Activated T-cell treated with anti-CD3 and anti-CD28 coated beads for 24 hours (primary cell): ENCODE data around the gene DLG1.
A peak's percentile ranks its signal among the peaks of the same experiment; 100 is the strongest.

ENCODE experiments used
- DNase-seq: peaks from one replicate; pipeline ENCODE4 v3.0.0-alpha.2; 2020; ENCODE audit warnings: low read depth

The DLG1 gene

DNA sequence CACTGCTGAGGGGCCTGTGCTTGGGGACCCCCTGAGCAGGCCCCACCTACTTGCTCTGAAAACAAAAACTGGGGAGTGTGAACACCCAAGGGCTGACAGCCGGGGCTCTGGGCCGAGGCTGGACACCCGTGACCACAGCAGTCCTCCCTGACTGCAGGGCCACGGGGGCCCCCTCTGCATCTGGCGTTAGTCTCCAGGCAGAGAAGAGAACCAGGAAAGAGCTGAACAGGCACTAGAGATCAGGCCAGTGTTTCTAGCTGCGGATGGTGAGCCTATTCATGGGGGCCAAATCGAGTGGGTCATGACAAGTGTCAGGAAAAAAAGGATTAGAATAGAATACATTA, 285.9 kb downstream of the DLG1 start:
- DNase-seq, result no peak

- no peak for DNase-seq
These were observed 286.5 kb downstream of the DLG1 start for GRCh38 chr3:197011780-197012539.

DNA sequence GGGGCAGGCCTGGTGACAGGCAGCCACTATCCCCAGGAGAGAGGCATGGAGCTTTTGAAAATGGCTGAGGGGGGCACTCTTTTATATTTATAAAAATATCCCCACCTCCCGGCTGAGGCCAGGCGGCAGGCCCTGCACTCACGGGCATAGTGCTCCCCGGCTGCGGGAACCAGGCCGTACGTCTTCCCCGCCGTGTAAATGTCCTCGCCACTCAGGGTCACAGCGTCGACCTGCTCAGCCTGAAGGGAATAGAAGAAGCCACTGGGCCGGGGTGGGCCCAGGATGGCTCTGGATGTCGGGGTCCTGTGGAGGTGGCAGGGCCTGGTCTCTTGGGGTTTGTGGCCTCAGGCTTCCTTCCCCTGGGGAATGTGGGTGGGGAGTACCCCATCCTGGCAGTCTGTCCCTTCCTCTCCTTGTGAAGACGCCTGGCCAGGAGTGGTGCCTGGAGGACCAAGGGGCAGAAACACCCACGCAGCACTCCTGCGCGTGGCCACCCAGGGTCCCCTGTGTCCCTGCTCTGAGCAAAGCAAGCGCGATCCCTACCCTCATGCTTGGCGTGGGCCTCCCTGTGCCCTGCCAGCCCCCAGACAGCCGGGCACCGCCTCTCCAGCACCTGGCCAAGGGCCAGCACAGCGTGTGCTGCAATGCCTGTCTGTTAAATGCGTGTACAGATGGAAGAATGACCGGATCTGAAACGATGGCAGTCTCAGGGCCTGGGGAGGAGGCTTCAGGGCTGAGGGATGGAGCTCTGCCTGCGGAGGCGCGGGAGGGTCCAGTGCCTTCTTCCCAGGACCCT, 287.7 kb downstream of the DLG1 start:
- DNase-seq, result no peak

- DNase-seq, result no peak
These were observed 288.8 kb downstream of the DLG1 start for GRCh38 chr3:197009532-197010019.

- DNase-seq, result no peak
These were observed 289.8 kb downstream of the DLG1 start for GRCh38 chr3:197008436-197009209.

GRCh38 chr3:197007953-197008352, 290.5 kb downstream of the DLG1 start:
- DNase-seq, result no peak

DNA sequence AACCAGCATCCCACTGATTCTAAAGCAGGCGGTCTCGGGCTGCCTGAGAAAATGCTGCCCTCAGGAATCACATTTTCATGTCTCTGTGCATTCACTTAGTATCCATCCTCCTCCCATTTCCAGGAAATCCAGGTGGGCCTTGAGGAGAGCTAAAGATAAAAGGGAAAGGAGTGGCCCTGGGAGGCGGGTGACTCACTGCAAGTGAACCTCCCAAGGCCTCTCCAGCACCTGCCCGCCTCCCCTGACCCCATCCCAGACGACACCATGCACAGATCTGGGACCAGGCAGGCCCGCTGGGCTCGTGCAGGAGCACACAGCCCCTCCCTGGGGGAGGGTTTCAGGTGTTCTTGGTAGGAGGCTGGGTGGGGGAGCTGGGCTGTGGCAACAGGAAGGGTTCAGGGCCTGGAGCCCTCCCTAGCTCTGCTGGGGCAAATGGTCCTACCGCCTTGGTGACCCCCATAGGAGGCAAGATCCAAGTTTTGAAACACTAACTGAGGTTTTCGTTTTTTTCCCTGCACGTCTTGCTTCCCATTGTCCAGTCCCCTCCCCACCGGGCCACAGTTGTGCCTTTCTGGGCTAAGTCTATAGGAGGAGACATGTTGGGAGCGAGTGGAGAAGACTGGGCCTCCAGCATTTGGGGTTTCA, 291.0 kb downstream of the DLG1 start:
- no peak for DNase-seq

DNA sequence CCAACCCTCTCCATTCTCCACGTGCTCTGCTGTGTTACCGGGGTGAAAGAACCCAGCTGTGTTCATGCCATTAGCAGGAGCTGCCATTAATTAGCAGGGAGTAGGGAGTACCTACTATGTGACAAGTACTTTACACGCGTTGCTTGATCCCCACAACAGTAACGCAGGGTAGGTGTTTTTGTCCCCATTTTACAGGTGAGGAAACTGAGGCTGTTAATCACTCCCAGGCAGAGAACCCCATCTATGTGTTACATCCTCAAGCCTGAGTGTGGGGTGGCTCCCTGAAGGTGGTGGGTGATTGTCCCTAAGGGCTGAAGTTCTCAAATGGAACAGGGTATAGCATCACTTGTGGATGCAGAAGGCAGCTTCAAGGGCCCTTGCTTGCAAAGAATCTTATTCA, 291.6 kb downstream of the DLG1 start:
- DNase-seq, result no peak

DNA sequence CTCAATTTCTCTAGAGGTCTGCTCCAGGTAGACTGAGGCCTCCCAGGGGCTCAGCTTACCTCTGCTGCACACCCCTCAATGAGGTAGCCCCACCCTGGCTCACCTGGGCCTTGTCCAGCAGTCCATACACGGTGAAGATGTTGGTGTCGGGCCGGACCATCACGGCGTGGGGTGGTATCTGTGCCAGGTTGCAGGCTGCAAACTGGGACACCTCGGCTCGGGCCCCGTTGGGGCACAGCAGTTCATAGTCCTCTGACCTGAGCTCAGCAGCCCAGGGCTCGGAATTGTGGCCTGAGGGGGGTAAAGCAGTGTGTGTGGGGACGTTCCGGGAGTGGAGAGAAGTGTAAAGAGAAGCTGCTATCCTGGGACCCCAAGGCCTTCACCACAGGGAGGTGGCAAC, 292.0 kb downstream of the DLG1 start:
- no peak for DNase-seq

- DNase-seq, result peak; percentile 20
These were observed 294.7 kb downstream of the DLG1 start for GRCh38 chr3:197003461-197004385.

DNA sequence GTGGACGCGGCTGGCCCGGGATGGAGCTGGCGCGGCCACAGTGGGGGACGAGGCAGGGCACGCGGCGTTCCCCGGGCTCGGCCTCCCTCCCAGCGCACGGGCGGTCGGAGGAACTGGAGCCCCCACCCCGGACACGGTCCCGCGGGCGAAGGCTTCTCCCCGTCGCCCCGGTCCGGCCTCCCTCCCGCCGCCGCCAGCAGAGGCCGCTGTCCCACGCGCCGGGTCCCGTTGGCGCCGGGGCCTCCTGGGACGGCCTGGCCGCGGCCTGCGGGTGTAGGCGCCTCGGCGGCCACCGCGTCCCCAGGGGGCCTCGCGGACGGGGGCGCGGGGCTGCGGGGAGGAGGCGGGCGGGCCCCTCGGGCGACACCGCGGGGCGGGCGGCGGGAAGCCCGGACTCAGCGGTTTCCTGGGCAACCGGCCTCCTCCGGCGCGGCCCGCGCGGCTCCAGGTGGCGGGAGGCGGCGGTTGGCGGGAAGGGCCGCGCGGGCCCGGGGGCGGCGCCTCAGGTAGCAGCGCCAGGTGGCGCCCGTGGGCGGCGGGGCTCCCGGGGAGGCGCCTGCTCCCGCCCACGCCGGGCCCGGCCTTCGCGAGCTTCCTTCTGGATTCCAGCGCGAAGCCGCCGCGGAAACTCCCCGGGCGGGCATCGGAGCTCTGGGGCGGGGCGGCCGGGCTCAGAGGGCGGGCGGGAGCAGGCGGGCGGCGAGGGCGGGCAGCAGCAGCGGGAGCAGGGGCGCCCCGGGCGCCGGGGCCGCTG, 295.5 kb downstream of the DLG1 start:
- DNase-seq, result peak; percentile 67

DNA sequence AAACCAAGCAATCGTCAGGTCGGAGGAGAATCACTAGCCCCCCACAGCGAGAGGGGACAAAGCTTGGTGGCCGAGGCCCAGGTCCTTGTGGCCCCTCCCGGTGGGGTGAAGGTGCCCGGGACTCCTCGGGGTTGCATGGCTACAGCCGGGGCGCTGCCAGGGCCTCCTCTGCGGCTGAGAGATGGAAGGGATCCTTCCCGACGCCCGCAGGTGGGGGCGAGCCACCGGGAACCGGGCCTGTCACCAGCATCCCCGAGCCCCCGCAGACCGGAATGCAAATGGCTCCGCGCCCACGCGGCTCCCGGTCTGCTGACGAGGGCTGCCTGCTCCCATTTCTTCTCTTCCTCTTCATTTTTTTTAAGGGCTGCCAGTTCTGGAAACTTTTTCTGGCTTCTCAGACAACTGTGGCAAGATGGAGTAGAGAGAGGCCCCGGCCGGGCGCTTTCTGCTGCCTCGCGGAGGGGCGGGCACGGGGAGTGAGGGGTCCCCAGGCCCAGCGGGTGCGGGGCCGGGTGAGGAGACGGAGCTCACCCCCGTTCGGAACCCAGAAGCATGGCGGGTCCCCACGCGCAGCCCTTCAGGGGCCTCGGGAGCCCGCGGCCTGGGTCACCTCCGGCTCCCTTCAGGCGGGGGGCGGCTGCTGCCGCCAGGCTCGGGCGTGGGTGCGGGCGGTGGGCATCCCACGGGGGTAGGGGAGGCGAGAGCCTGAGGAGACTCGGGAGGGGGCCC, 296.3 kb downstream of the DLG1 start:
- no peak for DNase-seq

GRCh38 chr3:197001106-197001971, 297.1 kb downstream of the DLG1 start:
- no peak for DNase-seq

DNA sequence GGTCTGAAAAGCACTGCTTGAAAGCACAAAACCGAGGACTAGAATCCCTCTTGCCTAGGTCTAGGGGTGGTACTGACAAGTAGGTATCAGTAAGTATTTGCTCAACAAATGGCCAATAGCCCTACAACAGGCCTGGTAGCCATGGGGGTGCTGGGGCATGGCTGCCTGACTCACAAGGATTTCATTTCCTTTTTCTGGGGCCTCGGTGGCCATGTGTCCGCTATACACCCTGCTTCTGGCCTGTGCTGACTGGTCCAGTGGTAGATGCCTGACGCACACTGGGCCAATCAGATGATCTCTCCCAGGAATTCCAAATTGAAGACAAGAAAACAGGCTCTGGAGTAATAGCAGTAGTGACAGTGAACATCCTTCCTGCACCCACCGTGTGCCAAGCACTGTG, 298.2 kb downstream of the DLG1 start:
- no peak for DNase-seq

- DNase-seq, result no peak
These were observed 299.2 kb downstream of the DLG1 start for GRCh38 chr3:196998966-196999760.

- no peak for DNase-seq
These were observed 301.1 kb downstream of the DLG1 start for GRCh38 chr3:196997311-196997710.

DNA sequence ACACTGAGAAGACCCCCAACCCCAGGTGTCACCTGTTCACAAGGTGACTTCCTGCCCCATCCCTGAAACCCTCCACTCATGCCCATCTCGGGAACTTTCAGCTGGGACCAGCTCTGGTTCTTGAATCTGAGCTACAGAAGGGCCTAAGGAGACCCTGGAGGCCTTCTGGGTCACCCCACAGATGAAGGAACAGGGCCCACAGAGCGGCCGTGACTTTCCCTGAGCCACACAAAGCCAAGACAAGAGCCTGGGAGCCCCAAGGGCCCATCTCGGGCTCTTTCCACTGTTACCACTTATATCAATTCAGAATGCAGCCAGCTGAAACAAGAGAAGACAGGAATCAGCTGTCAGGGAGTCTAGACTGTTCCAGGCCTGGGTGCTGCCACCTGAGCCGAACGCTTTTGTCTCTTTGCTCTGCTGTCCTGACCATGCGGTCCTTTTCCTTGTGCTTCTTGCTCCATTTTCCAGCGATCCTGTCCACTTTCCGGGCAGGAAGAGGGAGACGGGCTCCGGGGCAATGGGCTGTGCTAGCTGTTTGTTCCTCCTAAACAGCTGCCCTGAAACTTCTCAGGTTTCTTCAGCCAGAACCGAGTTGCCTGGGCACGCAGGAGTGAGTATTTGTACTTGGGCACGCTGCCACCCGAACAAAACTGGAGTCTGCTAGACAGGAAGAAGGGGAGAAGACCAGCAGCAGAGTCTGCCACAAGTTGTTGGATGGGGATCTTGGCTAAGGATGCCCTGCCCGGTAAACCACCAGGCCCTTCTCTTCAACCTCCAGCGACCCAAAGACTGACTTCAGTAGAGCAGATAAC, 301.8 kb downstream of the DLG1 start:
- DNase-seq, result no peak
